GM13977 (cell line): ENCODE measurements around the gene RIPOR2.

Source experiments
- DNase-seq: peaks from one replicate; pipeline ENCODE4 v3.0.0; 2012; ENCODE audit warnings: low spot score
- in situ Hi-C: fragments of 300-500 bp; cut with MboI; formaldehyde crosslinking; loops from one replicate; pipeline ENCODE4 v1.12.0; 2022; ENCODE audit warnings: low sequenced_read_pairs, low pct_unique_long_range_greater_than_20kb, mixed read lengths, inconsistent platforms; ENCODE audit not compliant: unreplicated experiment
- TF ChIP-seq, protein P1 (sequence below): IDR thresholded peaks from 2 replicates; pipeline ENCODE4 v1.5.1; 2012; ENCODE audit warnings: mild to moderate bottlenecking, control low read depth; ENCODE audit not compliant: insufficient read depth; ENCODE audit errors: extremely low read depth, missing control alignments

Gene RIPOR2

GRCh38 chr6:24974182-24975171 lies 38.7 kb upstream of the RIPOR2 start:
- in situ Hi-C loops, result no loop called here
- peak; percentile 17 for DNase-seq
- TF ChIP-seq, protein P1, sequence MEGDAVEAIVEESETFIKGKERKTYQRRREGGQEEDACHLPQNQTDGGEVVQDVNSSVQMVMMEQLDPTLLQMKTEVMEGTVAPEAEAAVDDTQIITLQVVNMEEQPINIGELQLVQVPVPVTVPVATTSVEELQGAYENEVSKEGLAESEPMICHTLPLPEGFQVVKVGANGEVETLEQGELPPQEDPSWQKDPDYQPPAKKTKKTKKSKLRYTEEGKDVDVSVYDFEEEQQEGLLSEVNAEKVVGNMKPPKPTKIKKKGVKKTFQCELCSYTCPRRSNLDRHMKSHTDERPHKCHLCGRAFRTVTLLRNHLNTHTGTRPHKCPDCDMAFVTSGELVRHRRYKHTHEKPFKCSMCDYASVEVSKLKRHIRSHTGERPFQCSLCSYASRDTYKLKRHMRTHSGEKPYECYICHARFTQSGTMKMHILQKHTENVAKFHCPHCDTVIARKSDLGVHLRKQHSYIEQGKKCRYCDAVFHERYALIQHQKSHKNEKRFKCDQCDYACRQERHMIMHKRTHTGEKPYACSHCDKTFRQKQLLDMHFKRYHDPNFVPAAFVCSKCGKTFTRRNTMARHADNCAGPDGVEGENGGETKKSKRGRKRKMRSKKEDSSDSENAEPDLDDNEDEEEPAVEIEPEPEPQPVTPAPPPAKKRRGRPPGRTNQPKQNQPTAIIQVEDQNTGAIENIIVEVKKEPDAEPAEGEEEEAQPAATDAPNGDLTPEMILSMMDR, result no peak

DNA sequence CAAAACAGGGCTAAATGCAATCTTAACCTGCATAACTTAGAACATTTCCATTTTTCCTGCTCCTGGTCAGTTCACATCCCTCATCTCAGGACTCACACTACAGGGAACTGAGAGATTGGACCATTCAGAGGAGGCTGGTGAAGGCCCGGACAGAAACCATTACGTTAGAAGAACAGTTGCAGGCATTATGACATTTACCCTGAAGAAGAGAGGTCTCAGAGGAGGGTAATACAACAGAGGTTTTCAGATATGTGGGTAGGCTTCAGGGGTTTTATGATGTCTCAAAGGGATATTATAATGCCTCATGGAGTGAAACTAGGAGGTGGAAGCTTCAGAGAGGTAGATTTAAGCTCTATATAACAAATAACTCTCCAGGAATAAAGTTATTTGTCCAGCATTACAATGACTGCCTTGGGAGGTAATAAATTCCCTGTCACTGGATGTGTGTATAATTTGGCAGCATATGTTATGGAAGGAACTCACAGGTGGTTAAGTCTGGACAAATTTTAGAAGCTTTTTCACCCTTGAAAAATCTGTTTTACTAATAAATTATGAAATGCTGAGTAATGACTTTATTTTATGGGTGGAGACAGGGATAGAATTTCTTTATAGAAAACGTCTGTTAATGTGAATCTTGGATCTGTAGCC lies 36.7 kb upstream of the RIPOR2 start:
- in situ Hi-C loops, result no loop called here
- DNase-seq, result no peak
- TF ChIP-seq, protein P1, result no peak

- TF ChIP-seq, protein P1, result no peak
- DNase-seq, result no peak
- in situ Hi-C loops, result no loop called here
These were observed 35.3 kb upstream of the RIPOR2 start for GRCh38 chr6:24971067-24971466.

DNA sequence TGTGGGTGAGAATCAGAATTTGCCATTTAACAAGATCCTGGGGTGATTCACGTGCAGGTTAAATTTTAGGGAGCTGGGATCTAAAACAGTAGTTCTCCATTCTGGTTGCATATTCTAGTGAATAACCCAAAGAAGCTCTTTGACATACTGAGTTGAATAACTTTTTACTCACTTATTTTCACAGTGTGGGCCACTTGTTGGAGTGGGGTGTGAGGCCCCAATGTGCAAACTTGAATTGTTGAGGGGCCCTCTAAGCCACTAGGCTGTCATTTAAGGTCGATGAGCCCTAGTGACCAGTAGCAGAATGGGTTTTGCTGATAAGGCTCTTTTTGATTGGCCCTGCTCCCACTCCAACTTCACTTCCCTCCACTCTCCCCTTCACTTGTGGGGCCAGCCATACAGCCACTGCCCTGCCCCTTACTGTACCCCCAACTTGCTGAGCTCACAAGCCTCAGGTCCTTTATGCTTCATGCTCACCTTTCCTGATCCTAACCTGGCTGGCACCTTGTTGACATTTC lies 33.6 kb upstream of the RIPOR2 start:
- TF ChIP-seq, protein P1, result no peak
- in situ Hi-C loops, result no loop called here
- DNase-seq, result no peak

- in situ Hi-C loops, result no loop called here
- DNase-seq, result no peak
- TF ChIP-seq, protein P1, result no peak
These were observed 33.0 kb upstream of the RIPOR2 start for GRCh38 chr6:24968783-24969182.

- in situ Hi-C loops, result no loop called here
- DNase-seq, result no peak
- TF ChIP-seq, protein P1, result no peak
These were observed 31.5 kb upstream of the RIPOR2 start for GRCh38 chr6:24967211-24967610.
